NCI-H2196 treated with DMSO at 0.1 percent for 48 hours (cell line): ENCODE data around the gene PKNOX2.

ENCODE experiments used
- DNase-seq: peaks from one replicate; lab custom pipeline; 2025; ENCODE audit not compliant: unreplicated experiment; lab: John Stamatoyannopoulos, UW

PKNOX2 gene

GRCh38 chr11:125171974-125172373 lies 7.4 kb downstream of the PKNOX2 start:
- DNase-seq, result no peak

- DNase-seq, result no peak
Observed at GRCh38 chr11:125173027-125173426, 8.5 kb downstream of the PKNOX2 start.

GRCh38 chr11:125173556-125173955 lies 9.0 kb downstream of the PKNOX2 start:
- DNase-seq, result no peak

- no peak for DNase-seq
Observed at GRCh38 chr11:125174057-125174456, 9.5 kb downstream of the PKNOX2 start.

GRCh38 chr11:125174686-125175085 lies 10.1 kb downstream of the PKNOX2 start:
- no peak for DNase-seq

- DNase-seq, result no peak
Observed at GRCh38 chr11:125175166-125175565, 10.6 kb downstream of the PKNOX2 start.

- DNase-seq, result no peak
Observed at GRCh38 chr11:125175896-125176575, 11.5 kb downstream of the PKNOX2 start.

GRCh38 chr11:125176866-125177265 lies 12.3 kb downstream of the PKNOX2 start:
- DNase-seq, result no peak

GRCh38 chr11:125177543-125177942 lies 13.0 kb downstream of the PKNOX2 start:
- DNase-seq, result no peak

- DNase-seq, result no peak
Observed at GRCh38 chr11:125179346-125179745, 14.8 kb downstream of the PKNOX2 start.

GRCh38 chr11:125179895-125180294 lies 15.3 kb downstream of the PKNOX2 start:
- DNase-seq, result no peak

- DNase-seq, result no peak
Observed at GRCh38 chr11:125180413-125181305, 16.1 kb downstream of the PKNOX2 start.

- no peak for DNase-seq
Observed at GRCh38 chr11:125182573-125182972, 18.0 kb downstream of the PKNOX2 start.

GRCh38 chr11:125183641-125184040 lies 19.1 kb downstream of the PKNOX2 start:
- DNase-seq, result no peak

GRCh38 chr11:125188021-125188420 lies 23.5 kb downstream of the PKNOX2 start:
- no peak for DNase-seq

GRCh38 chr11:125190566-125190965 lies 26.0 kb downstream of the PKNOX2 start:
- DNase-seq, result no peak

- DNase-seq, result no peak
Observed at GRCh38 chr11:125192183-125192582, 27.6 kb downstream of the PKNOX2 start.

- DNase-seq, result no peak
Observed at GRCh38 chr11:125192717-125193415, 28.3 kb downstream of the PKNOX2 start.

GRCh38 chr11:125193416-125193726 lies 28.8 kb downstream of the PKNOX2 start:
- no peak for DNase-seq

- DNase-seq, result no peak
Observed at GRCh38 chr11:125193841-125194240, 29.3 kb downstream of the PKNOX2 start.

GRCh38 chr11:125199915-125200314 lies 35.4 kb downstream of the PKNOX2 start:
- DNase-seq, result no peak

GRCh38 chr11:125200441-125200840 lies 35.9 kb downstream of the PKNOX2 start:
- no peak for DNase-seq
